ENCODE data around the gene MEAK7.

MEAK7 gene

DNA sequence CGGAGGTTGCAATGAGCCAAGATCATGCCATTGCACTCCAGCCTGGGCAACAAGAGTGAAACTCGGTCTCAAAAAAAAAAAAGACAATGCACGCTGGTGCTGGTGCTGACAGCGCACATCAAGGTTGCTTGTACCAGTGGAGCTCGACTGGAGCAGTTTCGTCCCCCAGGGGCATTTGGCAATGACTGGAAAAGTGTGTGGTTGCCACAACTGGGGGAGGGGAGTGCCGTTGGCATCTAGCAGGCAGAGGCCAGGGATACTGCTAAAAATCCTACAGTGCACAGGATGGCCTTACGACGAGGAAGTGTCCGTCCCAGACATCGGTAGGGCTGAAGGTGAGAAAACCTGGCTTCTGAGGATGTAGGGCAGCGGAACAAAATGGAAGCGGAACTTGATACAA lies 2.4 kb downstream of the MEAK7 start:
- no peak overlapping the region for H3K27ac ChIP-seq (ENCODE audit: low read depth, low read length)
- H3K9me3 ChIP-seq (ENCODE audit: control insufficient read depth, insufficient read depth, low read length) = no peaks in the 10 kb centered on the region
- H3K4me2 ChIP-seq (ENCODE audit: low read length) = no peak overlapping the region
- H3K36me3 ChIP-seq (ENCODE audit: control insufficient read depth, low read length) = no peaks in the 10 kb centered on the region; the same call in 1 of the 2 replicates
- peaks cover 8% of the 10 kb centered on the region for H3F3A ChIP-seq (ENCODE audit: control insufficient read depth, insufficient read depth)
- H3K4me3 ChIP-seq (ENCODE audit: low read length) = no peak overlapping the region
- no peaks in the 10 kb centered on the region for H3K9me2 ChIP-seq (replicated peaks; ENCODE audit: control insufficient read depth, low read length)
- H4K20me1 ChIP-seq (ENCODE audit: control insufficient read depth, insufficient read depth, low read depth, low read length) = no peaks in the 10 kb centered on the region
- TF ChIP-seq EZH2phosphoT487 (IDR thresholded peaks at IDR 0.05; ENCODE audit: borderline replicate concordance, low read length) = no peak
- TF ChIP-seq, protein P1, sequence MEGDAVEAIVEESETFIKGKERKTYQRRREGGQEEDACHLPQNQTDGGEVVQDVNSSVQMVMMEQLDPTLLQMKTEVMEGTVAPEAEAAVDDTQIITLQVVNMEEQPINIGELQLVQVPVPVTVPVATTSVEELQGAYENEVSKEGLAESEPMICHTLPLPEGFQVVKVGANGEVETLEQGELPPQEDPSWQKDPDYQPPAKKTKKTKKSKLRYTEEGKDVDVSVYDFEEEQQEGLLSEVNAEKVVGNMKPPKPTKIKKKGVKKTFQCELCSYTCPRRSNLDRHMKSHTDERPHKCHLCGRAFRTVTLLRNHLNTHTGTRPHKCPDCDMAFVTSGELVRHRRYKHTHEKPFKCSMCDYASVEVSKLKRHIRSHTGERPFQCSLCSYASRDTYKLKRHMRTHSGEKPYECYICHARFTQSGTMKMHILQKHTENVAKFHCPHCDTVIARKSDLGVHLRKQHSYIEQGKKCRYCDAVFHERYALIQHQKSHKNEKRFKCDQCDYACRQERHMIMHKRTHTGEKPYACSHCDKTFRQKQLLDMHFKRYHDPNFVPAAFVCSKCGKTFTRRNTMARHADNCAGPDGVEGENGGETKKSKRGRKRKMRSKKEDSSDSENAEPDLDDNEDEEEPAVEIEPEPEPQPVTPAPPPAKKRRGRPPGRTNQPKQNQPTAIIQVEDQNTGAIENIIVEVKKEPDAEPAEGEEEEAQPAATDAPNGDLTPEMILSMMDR (IDR thresholded peaks at IDR 0.05; ENCODE audit: low read depth, low read length, poor library complexity, severe bottlenecking) = no peak
- H3K79me2 ChIP-seq (ENCODE audit: control insufficient read depth, low read length) = peaks cover 19% of the 10 kb centered on the region
- peaks cover 28% of the 10 kb centered on the region for H3K4me1 ChIP-seq (ENCODE audit: control insufficient read depth, low read length)
- no peaks in the 10 kb centered on the region for H3K27me3 ChIP-seq (ENCODE audit: control insufficient read depth, low read length)

DNA sequence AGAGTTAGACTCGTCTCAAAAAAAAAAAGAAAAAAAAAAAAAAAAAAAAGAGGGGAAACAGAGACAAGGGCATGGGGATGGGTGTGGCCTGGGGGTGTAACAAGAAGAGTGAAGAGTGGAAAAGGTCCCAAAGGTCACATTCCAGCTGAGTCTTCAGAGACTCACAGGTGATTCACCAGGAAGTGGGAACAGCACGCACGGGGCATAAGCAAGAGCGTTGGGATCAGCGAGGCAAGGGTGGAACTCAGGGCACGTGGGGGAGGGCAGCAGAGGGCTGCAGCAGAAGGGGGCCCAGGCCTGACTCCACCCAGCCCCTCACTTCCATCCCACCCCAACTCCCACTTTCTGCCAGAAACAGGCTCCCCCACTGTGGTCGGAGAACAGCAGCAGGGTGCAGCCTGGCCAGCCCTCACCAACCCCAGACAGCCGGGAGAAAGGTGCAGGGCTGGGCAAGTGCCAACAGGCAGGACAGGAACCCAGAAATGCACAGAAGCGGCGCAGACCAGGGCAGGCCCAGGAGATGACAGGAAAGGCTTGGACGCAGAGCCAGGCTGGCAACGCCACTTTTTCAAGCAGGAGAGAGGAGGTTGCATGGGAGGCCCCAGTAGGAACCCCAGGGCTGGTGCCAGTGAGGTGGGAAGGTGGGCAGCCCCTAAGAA lies 3.3 kb downstream of the MEAK7 start:
- Histone ChIP-seq H3K36me3 (ENCODE audit: control insufficient read depth, low read length) (no peaks in the 10 kb centered on the region; the same call in 1 of the 2 replicates), H3K4me2 (ENCODE audit: low read length) (no peak overlapping the region), H3K4me3 (ENCODE audit: low read length) (no peak overlapping the region), H3K9me2 (replicated peaks; ENCODE audit: control insufficient read depth, low read length) (no peaks in the 10 kb centered on the region), H4K20me1 (ENCODE audit: control insufficient read depth, insufficient read depth, low read depth, low read length) (no peaks in the 10 kb centered on the region), H3K27me3 (ENCODE audit: control insufficient read depth, low read length) (no peaks in the 10 kb centered on the region), H3K79me2 (ENCODE audit: control insufficient read depth, low read length) (peaks cover 19% of the 10 kb centered on the region), H3K9me3 (ENCODE audit: control insufficient read depth, insufficient read depth, low read length) (no peaks in the 10 kb centered on the region), H3F3A (ENCODE audit: control insufficient read depth, insufficient read depth) (peaks cover 3% of the 10 kb centered on the region), H3K4me1 (ENCODE audit: control insufficient read depth, low read length) (peaks cover 19% of the 10 kb centered on the region), H3K27ac (ENCODE audit: low read depth, low read length) (no peak overlapping the region)
- no peak for TF ChIP-seq EZH2phosphoT487 (IDR thresholded peaks at IDR 0.05; ENCODE audit: borderline replicate concordance, low read length)
- TF ChIP-seq, protein P1 (IDR thresholded peaks at IDR 0.05; ENCODE audit: low read depth, low read length, poor library complexity, severe bottlenecking) = no peak

DNA sequence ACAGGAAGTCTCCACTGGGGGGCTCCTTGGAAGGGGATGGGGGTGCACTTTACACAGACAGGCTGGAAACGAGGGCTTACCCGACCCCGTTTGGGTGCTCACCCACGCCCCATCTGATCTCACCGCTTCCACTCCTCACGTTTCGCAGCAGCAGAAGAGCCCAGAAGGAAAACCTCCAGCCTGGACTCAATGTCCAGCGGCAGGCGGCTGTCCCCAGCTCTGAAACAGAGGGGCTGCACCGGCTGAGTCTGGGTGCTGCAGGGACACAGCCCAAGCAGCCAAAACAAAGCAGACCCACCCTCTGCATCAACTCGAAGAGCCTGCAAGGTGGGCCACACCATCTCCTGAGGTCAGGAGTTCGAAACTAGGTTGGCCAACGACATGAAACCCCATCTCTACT lies 3.9 kb downstream of the MEAK7 start:
- Histone ChIP-seq H3K79me2 (ENCODE audit: control insufficient read depth, low read length) (peaks cover 14% of the 10 kb centered on the region), H3K36me3 (ENCODE audit: control insufficient read depth, low read length) (peaks cover under 1% of the 10 kb centered on the region; the same call in 1 of the 2 replicates), H3F3A (ENCODE audit: control insufficient read depth, insufficient read depth) (no peaks in the 10 kb centered on the region), H3K9me3 (ENCODE audit: control insufficient read depth, insufficient read depth, low read length) (no peaks in the 10 kb centered on the region), H3K4me1 (ENCODE audit: control insufficient read depth, low read length) (peaks cover 12% of the 10 kb centered on the region), H3K4me3 (ENCODE audit: low read length) (no peak overlapping the region), H3K9me2 (replicated peaks; ENCODE audit: control insufficient read depth, low read length) (no peaks in the 10 kb centered on the region), H3K4me2 (ENCODE audit: low read length) (no peak overlapping the region), H3K27me3 (ENCODE audit: control insufficient read depth, low read length) (no peaks in the 10 kb centered on the region), H3K27ac (ENCODE audit: low read depth, low read length) (no peak overlapping the region), H4K20me1 (ENCODE audit: control insufficient read depth, insufficient read depth, low read depth, low read length) (no peaks in the 10 kb centered on the region)
- TF ChIP-seq, protein P1 (IDR thresholded peaks at IDR 0.05; ENCODE audit: low read depth, low read length, poor library complexity, severe bottlenecking) = no peak
- TF ChIP-seq EZH2phosphoT487 (IDR thresholded peaks at IDR 0.05; ENCODE audit: borderline replicate concordance, low read length) = no peak

All from DOHH2 (cell line).